HEK293 (cell line): ENCODE data around the gene ARHGAP26.

ENCODE experiments used
- MYNN ChIP-seq: fragments of 450-650 bp; formaldehyde crosslinking; IDR thresholded peaks from 2 replicates; pipeline ENCODE4 v1.5.1; 2016; ENCODE audit warnings: missing biosample characterization, missing genetic modification characterization, borderline replicate concordance
- OVOL3 ChIP-seq: fragments of 450-650 bp; formaldehyde crosslinking; IDR thresholded peaks from 2 replicates; pipeline ENCODE4 v1.5.1; 2016; ENCODE audit warnings: missing biosample characterization, missing genetic modification characterization
- YY1 ChIP-seq: fragments of 450-650 bp; formaldehyde crosslinking; IDR thresholded peaks from 2 replicates; pipeline ENCODE4 v1.5.1; 2018; ENCODE audit warnings: missing biosample characterization, missing genetic modification characterization
- ZNF140 ChIP-seq: fragments of 450-650 bp; formaldehyde crosslinking; IDR thresholded peaks from 2 replicates; pipeline ENCODE4 v1.5.1; 2016; ENCODE audit warnings: missing biosample characterization, missing genetic modification characterization
- ZNF19 ChIP-seq: fragments of 450-650 bp; formaldehyde crosslinking; IDR thresholded peaks from 2 replicates; pipeline ENCODE4; 2016; ENCODE audit warnings: missing biosample characterization, missing genetic modification characterization, low read depth
- ZNF521 ChIP-seq: fragments of 450-650 bp; formaldehyde crosslinking; IDR thresholded peaks from 2 replicates; pipeline ENCODE4 v1.5.1; 2017; ENCODE audit warnings: missing biosample characterization, mild to moderate bottlenecking, missing genetic modification characterization
- ZNF558 ChIP-seq: fragments of 450-650 bp; formaldehyde crosslinking; IDR thresholded peaks from 2 replicates; pipeline ENCODE4 v1.5.1; 2016; ENCODE audit warnings: missing biosample characterization, missing genetic modification characterization
- ZNF677 ChIP-seq: fragments of 450-650 bp; IDR thresholded peaks from 2 replicates; pipeline ENCODE4 v1.5.0; 2018; ENCODE audit warnings: missing biosample characterization, mild to moderate bottlenecking, missing genetic modification characterization, moderate library complexity
- ZNF768 ChIP-seq: fragments of 450-650 bp; formaldehyde crosslinking; IDR thresholded peaks from 2 replicates; pipeline ENCODE4 v1.5.1; 2018; ENCODE audit warnings: missing biosample characterization, mild to moderate bottlenecking, missing genetic modification characterization
- TF ChIP-seq, protein P1 (sequence below): fragments of 450-650 bp; formaldehyde crosslinking; IDR thresholded peaks from 2 replicates; pipeline ENCODE4 v1.5.1; 2016; ENCODE audit warnings: missing biosample characterization, missing genetic modification characterization
- TF ChIP-seq, protein P2 (sequence below): fragments of 450-650 bp; formaldehyde crosslinking; IDR thresholded peaks from 2 replicates; pipeline ENCODE4 v1.5.1; 2016; ENCODE audit warnings: missing biosample characterization, missing genetic modification characterization
- TF ChIP-seq, protein P3 (sequence below): fragments of 450-650 bp; formaldehyde crosslinking; IDR thresholded peaks from 2 replicates; pipeline ENCODE4 v1.5.1; 2017; ENCODE audit warnings: missing biosample characterization, missing genetic modification characterization
- TF ChIP-seq, protein P4 (sequence below): fragments of 450-650 bp; formaldehyde crosslinking; IDR thresholded peaks from 2 replicates; pipeline ENCODE4 v1.5.1; 2016; ENCODE audit warnings: missing biosample characterization, missing genetic modification characterization, low read depth

DNA sequence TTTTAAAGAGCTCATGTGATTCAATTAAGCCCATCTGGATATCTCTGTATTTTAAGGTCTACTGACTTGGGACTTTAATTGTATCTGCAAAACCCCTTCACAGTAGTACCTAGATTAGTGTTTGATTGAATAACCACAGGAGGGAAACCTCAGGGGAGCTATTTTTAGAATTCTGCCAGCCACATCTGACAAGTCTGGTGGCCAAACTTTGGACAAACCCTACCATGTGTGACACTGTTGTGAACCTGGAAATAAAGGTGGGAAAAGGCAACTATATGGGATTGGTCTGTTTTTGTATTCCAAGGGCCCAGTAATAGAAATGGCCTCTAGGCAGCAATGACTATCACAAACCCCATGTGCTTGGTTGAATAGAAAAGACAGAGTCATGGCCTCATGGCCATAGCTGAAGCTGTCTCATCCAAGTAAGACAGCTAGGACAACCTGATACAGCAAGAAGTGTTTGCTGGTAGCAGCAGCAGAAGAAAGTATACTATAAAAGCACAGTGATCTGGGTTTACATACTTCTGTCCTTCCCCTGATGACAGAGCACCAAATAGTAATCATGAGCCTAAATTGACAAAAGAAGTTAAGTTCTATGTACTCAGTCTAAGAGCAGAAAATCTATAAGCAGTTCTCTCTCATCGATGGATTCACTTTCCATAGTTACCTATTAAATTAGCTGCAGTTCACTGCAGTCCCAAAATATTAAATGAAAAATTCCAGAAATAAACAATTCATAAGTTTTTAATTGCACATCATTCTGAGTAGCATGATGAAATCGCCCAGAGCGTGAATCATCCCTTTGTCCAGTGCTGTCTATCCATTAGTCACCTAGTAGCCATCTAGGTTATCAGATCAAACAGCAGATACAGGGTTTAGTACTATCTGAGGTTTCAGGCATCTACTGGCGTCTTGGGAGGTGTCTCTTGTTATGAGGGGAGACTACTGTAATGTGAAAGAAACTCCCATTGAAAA, 189.8 kb downstream of the ARHGAP26 start:
- TF ChIP-seq, protein P1, sequence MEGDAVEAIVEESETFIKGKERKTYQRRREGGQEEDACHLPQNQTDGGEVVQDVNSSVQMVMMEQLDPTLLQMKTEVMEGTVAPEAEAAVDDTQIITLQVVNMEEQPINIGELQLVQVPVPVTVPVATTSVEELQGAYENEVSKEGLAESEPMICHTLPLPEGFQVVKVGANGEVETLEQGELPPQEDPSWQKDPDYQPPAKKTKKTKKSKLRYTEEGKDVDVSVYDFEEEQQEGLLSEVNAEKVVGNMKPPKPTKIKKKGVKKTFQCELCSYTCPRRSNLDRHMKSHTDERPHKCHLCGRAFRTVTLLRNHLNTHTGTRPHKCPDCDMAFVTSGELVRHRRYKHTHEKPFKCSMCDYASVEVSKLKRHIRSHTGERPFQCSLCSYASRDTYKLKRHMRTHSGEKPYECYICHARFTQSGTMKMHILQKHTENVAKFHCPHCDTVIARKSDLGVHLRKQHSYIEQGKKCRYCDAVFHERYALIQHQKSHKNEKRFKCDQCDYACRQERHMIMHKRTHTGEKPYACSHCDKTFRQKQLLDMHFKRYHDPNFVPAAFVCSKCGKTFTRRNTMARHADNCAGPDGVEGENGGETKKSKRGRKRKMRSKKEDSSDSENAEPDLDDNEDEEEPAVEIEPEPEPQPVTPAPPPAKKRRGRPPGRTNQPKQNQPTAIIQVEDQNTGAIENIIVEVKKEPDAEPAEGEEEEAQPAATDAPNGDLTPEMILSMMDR (tag by site-specific recombination): no peak
- TF ChIP-seq, protein P2, sequence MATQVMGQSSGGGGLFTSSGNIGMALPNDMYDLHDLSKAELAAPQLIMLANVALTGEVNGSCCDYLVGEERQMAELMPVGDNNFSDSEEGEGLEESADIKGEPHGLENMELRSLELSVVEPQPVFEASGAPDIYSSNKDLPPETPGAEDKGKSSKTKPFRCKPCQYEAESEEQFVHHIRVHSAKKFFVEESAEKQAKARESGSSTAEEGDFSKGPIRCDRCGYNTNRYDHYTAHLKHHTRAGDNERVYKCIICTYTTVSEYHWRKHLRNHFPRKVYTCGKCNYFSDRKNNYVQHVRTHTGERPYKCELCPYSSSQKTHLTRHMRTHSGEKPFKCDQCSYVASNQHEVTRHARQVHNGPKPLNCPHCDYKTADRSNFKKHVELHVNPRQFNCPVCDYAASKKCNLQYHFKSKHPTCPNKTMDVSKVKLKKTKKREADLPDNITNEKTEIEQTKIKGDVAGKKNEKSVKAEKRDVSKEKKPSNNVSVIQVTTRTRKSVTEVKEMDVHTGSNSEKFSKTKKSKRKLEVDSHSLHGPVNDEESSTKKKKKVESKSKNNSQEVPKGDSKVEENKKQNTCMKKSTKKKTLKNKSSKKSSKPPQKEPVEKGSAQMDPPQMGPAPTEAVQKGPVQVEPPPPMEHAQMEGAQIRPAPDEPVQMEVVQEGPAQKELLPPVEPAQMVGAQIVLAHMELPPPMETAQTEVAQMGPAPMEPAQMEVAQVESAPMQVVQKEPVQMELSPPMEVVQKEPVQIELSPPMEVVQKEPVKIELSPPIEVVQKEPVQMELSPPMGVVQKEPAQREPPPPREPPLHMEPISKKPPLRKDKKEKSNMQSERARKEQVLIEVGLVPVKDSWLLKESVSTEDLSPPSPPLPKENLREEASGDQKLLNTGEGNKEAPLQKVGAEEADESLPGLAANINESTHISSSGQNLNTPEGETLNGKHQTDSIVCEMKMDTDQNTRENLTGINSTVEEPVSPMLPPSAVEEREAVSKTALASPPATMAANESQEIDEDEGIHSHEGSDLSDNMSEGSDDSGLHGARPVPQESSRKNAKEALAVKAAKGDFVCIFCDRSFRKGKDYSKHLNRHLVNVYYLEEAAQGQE: no peak
- no peak for TF ChIP-seq ZNF521
- TF ChIP-seq, protein P3, sequence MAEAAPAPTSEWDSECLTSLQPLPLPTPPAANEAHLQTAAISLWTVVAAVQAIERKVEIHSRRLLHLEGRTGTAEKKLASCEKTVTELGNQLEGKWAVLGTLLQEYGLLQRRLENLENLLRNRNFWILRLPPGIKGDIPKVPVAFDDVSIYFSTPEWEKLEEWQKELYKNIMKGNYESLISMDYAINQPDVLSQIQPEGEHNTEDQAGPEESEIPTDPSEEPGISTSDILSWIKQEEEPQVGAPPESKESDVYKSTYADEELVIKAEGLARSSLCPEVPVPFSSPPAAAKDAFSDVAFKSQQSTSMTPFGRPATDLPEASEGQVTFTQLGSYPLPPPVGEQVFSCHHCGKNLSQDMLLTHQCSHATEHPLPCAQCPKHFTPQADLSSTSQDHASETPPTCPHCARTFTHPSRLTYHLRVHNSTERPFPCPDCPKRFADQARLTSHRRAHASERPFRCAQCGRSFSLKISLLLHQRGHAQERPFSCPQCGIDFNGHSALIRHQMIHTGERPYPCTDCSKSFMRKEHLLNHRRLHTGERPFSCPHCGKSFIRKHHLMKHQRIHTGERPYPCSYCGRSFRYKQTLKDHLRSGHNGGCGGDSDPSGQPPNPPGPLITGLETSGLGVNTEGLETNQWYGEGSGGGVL: no peak
- TF ChIP-seq ZNF140: no peak
- TF ChIP-seq ZNF19 (tag by site-specific recombination): no peak
- no peak for TF ChIP-seq ZNF768 (tag by site-specific recombination)
- no peak for TF ChIP-seq YY1 (tag by site-specific recombination)
- no peak for TF ChIP-seq OVOL3
- TF ChIP-seq ZNF558 (tag by site-specific recombination): no peak
- no peak for TF ChIP-seq MYNN (tag by site-specific recombination)
- TF ChIP-seq, protein P4, sequence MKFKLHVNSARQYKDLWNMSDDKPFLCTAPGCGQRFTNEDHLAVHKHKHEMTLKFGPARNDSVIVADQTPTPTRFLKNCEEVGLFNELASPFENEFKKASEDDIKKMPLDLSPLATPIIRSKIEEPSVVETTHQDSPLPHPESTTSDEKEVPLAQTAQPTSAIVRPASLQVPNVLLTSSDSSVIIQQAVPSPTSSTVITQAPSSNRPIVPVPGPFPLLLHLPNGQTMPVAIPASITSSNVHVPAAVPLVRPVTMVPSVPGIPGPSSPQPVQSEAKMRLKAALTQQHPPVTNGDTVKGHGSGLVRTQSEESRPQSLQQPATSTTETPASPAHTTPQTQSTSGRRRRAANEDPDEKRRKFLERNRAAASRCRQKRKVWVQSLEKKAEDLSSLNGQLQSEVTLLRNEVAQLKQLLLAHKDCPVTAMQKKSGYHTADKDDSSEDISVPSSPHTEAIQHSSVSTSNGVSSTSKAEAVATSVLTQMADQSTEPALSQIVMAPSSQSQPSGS (tag by site-specific recombination): no peak
- no peak for TF ChIP-seq ZNF677 (tag by site-specific recombination)
